Measurements from ENCODE around the gene PPP1R1A.

DNA sequence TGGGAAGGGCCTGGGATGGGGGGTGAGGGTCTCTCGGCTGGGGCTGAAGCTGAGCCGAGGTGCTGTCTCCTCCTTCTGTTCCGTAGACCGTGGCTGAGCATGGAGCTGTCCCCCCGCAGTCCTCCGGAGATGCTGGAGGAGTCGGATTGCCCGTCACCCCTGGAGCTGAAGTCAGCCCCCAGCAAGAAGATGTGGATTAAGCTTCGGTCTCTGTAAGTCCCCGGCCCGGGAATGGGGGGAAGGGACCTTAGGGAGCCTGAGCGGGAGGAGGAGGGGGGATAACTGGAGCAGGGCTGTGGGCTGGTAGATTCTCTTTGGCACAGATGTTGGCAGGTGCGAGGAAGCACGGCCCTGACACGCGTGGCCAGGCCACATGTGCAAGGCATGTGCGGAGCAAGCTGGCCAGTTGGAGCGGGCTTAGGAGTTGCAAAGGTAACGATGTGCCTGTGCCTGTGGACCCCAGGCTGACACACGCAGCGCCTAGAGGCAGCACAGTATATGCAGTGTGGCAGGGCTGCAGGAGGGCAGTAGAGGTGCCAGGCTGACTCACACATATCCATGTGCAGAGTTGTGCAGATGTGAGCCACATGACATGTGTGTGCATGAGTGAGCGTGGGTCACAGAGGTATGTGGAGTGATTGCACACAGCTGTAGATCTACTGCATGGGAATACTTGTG, 38.5 kb downstream of the PPP1R1A start:
- TF ChIP-seq POLR2AphosphoS5 (IDR thresholded peaks at IDR 0.05; ENCODE audit: low read depth, low read length): no peak; the same call in none of the 2 replicates
- peak; percentile 24; the same call in 1 of the 2 replicates for TF ChIP-seq POLR2A (IDR thresholded peaks at IDR 0.05; ENCODE audit: low read depth, low read length)
